Spinal cord (tissue), 10 donors: ENCODE data around the gene CMSS1. TPM values are rescaled to one million over a fixed set of nuclear protein-coding genes. Genes with fewer than 3 reads are reported as not detected.

Experiments
- DNase-seq, 6 donors: peaks; one replicate each; pipeline versions ENCODE4 v3.0.0 to v3.0.0-alpha.2; 2013 to 2015; ENCODE audit warnings: low spot score in 6 of 6, low read depth in 4 of 6
- H3K27ac ChIP-seq: one replicate; pipeline ENCODE4 v1.5.1; 2013; ENCODE audit warnings: low read depth, low read length, control low read depth
- H3K27me3 ChIP-seq: one replicate; pipeline ENCODE4 v1.6.1; 2013; ENCODE audit warnings: low read length; ENCODE audit not compliant: control insufficient read depth, insufficient read depth
- H3K36me3 ChIP-seq: one replicate; pipeline ENCODE4 v1.6.1; 2013; ENCODE audit warnings: low read length; ENCODE audit not compliant: control insufficient read depth, insufficient read depth
- H3K4me1 ChIP-seq: one replicate; pipeline ENCODE4 v1.6.1; 2013; ENCODE audit warnings: low read length; ENCODE audit not compliant: control insufficient read depth, insufficient read depth
- H3K4me3 ChIP-seq: one replicate; pipeline ENCODE4 v1.5.1; 2013; ENCODE audit warnings: low read depth, low read length, control low read depth
- H3K9me3 ChIP-seq: one replicate; pipeline ENCODE4 v1.6.1; 2013; ENCODE audit warnings: low read length; ENCODE audit not compliant: control insufficient read depth, insufficient read depth
- WGBS: methylation state at CpG from one replicate; pipeline ENCODE4 v1.1.5; 2013; ENCODE audit warnings: missing lambda C conversion rate; ENCODE audit not compliant: insufficient coverage; 5-methylcytosine and 5-hydroxymethylcytosine counted together
- polyA plus RNA-seq, 2 donors: library from polyadenylated mRNA; unstranded; fragments of 120-200 nt; gene quantifications; one replicate each; pipeline ENCODE4 v1.2.1, GENCODE V29; 2013; ENCODE audit not compliant: insufficient read length in 2 of 2
- total RNA-seq, 2 donors: library from RNA; depleted of rRNA in 1 of 2; stranded (reverse); fragments of 120-200 nt in 1 of 2; fragments of >200 nt in 1 of 2; gene quantifications; one replicate each; pipeline versions ENCODE4 v1.2.3 to v1.2.4, GENCODE V29; 2013 to 2014
- donor health status: healthy.

CMSS1 gene
- total and polyA plus RNA-seq, 4 donors = 19.9 to 50.4 (median 36.3) TPM

GRCh38 chr3:99809565-99809964 lies 8.1 kb upstream of the CMSS1 start:
- Histone ChIP-seq H3K27ac (no peak overlapping the region), H3K36me3 (no peaks in the 10 kb centered on the region), H3K4me3 (no peak overlapping the region), H3K4me1 (no peaks in the 10 kb centered on the region), H3K27me3 (no peaks in the 10 kb centered on the region), H3K9me3 (peaks cover 8% of the 10 kb centered on the region)
- WGBS = 100% methylated on average over 1 of the region's 2 CpGs
- DNase-seq = no peak

- H3K27ac ChIP-seq = no peak overlapping the region
- no peaks in the 10 kb centered on the region for H3K36me3 ChIP-seq
- no peaks in the 10 kb centered on the region for H3K27me3 ChIP-seq
- no CpG with 5 or more reads among the region's 1 CpG for WGBS
- no peak for DNase-seq
- H3K4me3 ChIP-seq = no peak overlapping the region
- H3K9me3 ChIP-seq = peaks cover 1% of the 10 kb centered on the region
- H3K4me1 ChIP-seq = no peaks in the 10 kb centered on the region
Observed at GRCh38 chr3:99810403-99810802, 7.3 kb upstream of the CMSS1 start.

- 0% methylated on average over 12 of the region's 15 CpGs for WGBS
- H3K27ac ChIP-seq = peak overlapping the region; percentile 85
- H3K4me3 ChIP-seq = peak overlapping the region; percentile 95
- H3K4me1 ChIP-seq = peaks cover 3% of the 10 kb centered on the region
- H3K27me3 ChIP-seq = no peaks in the 10 kb centered on the region
- H3K36me3 ChIP-seq = no peaks in the 10 kb centered on the region
- DNase-seq = no peak
- no peaks in the 10 kb centered on the region for H3K9me3 ChIP-seq
Observed at GRCh38 chr3:99817047-99817436, 620 bp upstream of the CMSS1 start.

DNA sequence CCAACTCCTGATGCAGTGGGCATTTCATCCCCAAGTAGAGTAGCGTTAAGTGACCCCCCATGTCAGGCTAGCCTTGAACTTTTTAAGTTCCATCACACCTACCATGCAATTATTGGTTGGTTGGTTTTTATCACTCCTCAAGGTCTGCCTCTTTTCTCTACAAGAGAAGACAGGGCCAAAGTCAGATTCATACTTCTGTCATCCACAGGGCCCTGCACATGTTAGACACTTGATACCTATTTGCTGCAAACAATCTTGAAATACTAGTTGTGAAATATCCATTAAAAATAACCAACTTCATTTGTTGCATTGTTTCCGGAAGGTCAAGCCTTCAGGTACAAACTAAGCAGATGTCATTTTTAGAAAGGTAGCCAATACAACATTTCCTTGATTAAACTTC lies 1.2 kb downstream of the CMSS1 start:
- H3K4me1 ChIP-seq = peaks cover 3% of the 10 kb centered on the region
- no peaks in the 10 kb centered on the region for H3K27me3 ChIP-seq
- no peaks in the 10 kb centered on the region for H3K9me3 ChIP-seq
- H3K36me3 ChIP-seq = no peaks in the 10 kb centered on the region
- no peak overlapping the region for H3K4me3 ChIP-seq
- H3K27ac ChIP-seq = no peak overlapping the region
- 100% methylated on average over 1 of the region's 2 CpGs for WGBS
- DNase-seq = no peak

DNA sequence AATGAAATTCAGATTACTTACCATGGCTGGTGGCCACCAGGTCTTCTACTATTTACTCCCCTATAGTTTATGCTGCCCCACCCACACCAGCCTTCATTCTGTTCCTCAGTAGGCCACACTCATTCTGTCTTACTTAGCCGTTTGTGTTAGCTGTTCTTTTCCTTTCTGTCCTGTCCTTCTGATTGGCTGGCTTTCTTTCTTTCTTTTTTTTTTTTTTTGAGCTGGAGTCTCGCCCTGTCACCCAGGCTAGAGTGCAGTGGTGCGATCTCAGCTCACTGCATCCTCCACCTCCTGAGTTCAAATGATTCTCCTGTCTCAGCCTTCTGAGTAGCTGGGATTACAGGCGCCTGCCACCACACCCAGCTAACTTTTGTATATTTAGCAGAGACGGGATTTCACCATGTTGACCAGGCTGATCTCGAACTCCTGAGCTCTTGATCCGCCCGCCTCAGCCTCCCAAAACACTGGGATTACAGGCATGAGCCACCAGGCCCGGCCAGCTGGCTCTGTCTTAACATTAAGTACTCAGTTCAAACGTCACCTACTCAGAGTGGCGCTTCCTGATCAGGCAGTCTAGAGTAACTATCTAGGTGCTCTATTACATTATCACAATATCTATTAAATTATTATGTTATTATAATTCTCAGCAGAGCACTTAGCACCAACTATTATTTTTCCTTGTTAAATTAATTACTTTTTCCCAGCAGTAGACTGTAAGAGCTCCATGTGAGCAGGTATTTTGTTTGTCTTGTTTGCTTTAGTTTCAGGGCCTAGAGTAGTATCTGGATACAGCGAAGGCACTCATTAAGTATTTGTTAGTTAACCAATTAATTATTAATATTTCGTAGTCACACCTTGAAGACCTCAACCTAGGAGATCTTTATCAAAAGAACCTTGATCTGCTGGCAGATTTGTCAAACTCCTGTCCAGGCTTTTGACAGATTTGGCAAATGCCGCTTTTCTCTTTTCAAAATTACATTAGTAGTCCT lies 6.4 kb downstream of the CMSS1 start:
- no peak overlapping the region for H3K4me3 ChIP-seq
- H3K36me3 ChIP-seq = no peaks in the 10 kb centered on the region
- H3K9me3 ChIP-seq = no peaks in the 10 kb centered on the region
- no peak for DNase-seq
- no peaks in the 10 kb centered on the region for H3K27me3 ChIP-seq
- WGBS = 78% methylated on average over 8 of the region's 14 CpGs
- H3K27ac ChIP-seq = no peak overlapping the region
- no peaks in the 10 kb centered on the region for H3K4me1 ChIP-seq

GRCh38 chr3:99825004-99825640 lies 7.5 kb downstream of the CMSS1 start:
- no peak overlapping the region for H3K4me3 ChIP-seq
- WGBS = no CpG with 5 or more reads among the region's 3 CpGs
- H3K9me3 ChIP-seq = no peaks in the 10 kb centered on the region
- no peaks in the 10 kb centered on the region for H3K27me3 ChIP-seq
- no peaks in the 10 kb centered on the region for H3K4me1 ChIP-seq
- H3K27ac ChIP-seq = no peak overlapping the region
- H3K36me3 ChIP-seq = no peaks in the 10 kb centered on the region
- DNase-seq = no peak

GRCh38 chr3:99829844-99830243 lies 12.2 kb downstream of the CMSS1 start:
- no peak overlapping the region for H3K27ac ChIP-seq
- H3K4me3 ChIP-seq = no peak overlapping the region
- no peaks in the 10 kb centered on the region for H3K36me3 ChIP-seq
- H3K27me3 ChIP-seq = no peaks in the 10 kb centered on the region
- no peaks in the 10 kb centered on the region for H3K4me1 ChIP-seq
- no CpG with 5 or more reads among the region's 3 CpGs for WGBS
- no peaks in the 10 kb centered on the region for H3K9me3 ChIP-seq
- no peak for DNase-seq

DNA sequence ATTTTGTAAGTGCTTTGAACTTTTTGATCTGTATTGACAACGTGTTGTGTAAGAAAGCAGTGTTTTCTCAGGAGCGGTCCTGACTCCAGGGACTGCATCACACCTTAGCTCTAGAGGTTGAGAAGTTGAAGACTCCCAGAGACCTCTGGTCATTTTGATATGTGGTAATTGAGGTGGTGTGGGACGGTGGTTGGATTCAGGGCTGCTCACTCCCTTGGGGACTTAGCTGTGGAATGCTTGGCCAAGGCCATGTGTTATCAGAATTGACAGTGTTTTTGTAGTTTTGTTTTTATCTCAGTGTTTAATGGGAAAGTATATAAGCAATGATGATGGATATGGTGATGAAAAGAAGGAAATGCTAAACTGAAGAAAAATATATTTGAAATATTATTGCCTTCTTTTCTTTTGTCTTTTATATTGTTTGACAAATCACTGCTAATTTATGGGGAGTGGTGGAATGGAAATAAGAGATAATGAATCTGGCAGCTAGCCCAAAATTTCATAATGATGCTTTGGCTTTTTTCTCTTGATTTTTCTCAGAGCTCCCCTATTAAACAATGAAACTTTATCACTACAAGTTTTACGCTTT lies 16.0 kb downstream of the CMSS1 start:
- Histone ChIP-seq H3K9me3 (no peaks in the 10 kb centered on the region), H3K27me3 (no peaks in the 10 kb centered on the region), H3K36me3 (no peaks in the 10 kb centered on the region), H3K4me3 (no peak overlapping the region), H3K27ac (no peak overlapping the region), H3K4me1 (no peaks in the 10 kb centered on the region)
- 78% methylated on average over 3 of the region's 4 CpGs for WGBS
- peak in 1 of 6 donors; percentile 34 for DNase-seq

GRCh38 chr3:99834211-99834957 lies 16.7 kb downstream of the CMSS1 start:
- Histone ChIP-seq H3K4me1 (no peaks in the 10 kb centered on the region), H3K36me3 (no peaks in the 10 kb centered on the region), H3K27ac (no peak overlapping the region), H3K27me3 (no peaks in the 10 kb centered on the region), H3K9me3 (no peaks in the 10 kb centered on the region), H3K4me3 (no peak overlapping the region)
- no peak for DNase-seq
- no CpG with 5 or more reads among the region's 2 CpGs for WGBS
